Sigmoid colon (tissue), 7 donors: Measurements from ENCODE around the gene NOL4L. TPM values are rescaled to one million over a fixed set of nuclear protein-coding genes. Genes with fewer than 3 reads are reported as not detected.

Experiments
- DNase-seq: peaks from one replicate; pipeline ENCODE4 v3.0.0-alpha.2; 2019
- H3K27ac ChIP-seq, 4 donors: fragments of 200-600 bp; sonication (generic); one replicate each; pipeline ENCODE4 v1.5.1; 2016 to 2019; ENCODE audit warnings: mild to moderate bottlenecking in 1 of 4
- H3K27me3 ChIP-seq, 3 donors: fragments of 200-600 bp; sonication (generic); one replicate each; pipeline ENCODE4 v1.5.1; 2019; ENCODE audit warnings: mild to moderate bottlenecking in 1 of 3
- H3K36me3 ChIP-seq, 4 donors: fragments of 200-600 bp; sonication (generic); one replicate each; pipeline ENCODE4 v1.5.1; 2016 to 2019
- H3K4me1 ChIP-seq, 4 donors: fragments of 200-600 bp; sonication (generic); one replicate each; pipeline ENCODE4 v1.5.1; 2017 to 2019
- H3K4me3 ChIP-seq, 4 donors: fragments of 200-600 bp; sonication (generic); one replicate each; pipeline ENCODE4 v1.5.1; 2017 to 2019; ENCODE audit warnings: mild to moderate bottlenecking in 2 of 4, moderate library complexity in 1 of 4
- H3K9me3 ChIP-seq, 4 donors: fragments of 200-600 bp in 3 of 4; sonication (generic) in 3 of 4; one replicate each; pipeline versions ENCODE4 v1.5.1 to v1.6.1; 2013 to 2019
- EP300 ChIP-seq, 4 donors: sonication (generic); formaldehyde crosslinking; IDR thresholded peaks; one replicate each; pipeline ENCODE4 v1.6.1; 2017; ENCODE audit warnings: antibody characterized with exemption in 4 of 4
- POLR2A ChIP-seq, 2 donors: fragments of 450-650 bp; IDR thresholded peaks; one replicate each; pipeline ENCODE4 v1.6.1; 2016; ENCODE audit warnings: antibody characterized with exemption in 2 of 2, mild to moderate bottlenecking in 2 of 2, moderate library complexity in 2 of 2
- POLR2AphosphoS5 ChIP-seq, 4 donors: sonication (generic); formaldehyde crosslinking; IDR thresholded peaks; one replicate each; pipeline ENCODE4 v1.6.1; 2017; ENCODE audit warnings: antibody characterized with exemption in 4 of 4
- WGBS, 2 donors: extraction: QIAGEN DNeasy Blood & Tissue Kit; methylation state at CpG; one replicate each; pipeline ENCODE4 v1.1.7; 2013; 5-methylcytosine and 5-hydroxymethylcytosine counted together
- intact Hi-C: fragments of 100-400 bp; cut with DNase I; formaldehyde crosslinking; loops from one replicate; pipeline ENCODE4 v1.15.1; 2023
- polyA plus RNA-seq, 3 donors: library from polyadenylated mRNA; stranded (reverse); fragments of 200-250 nt; gene quantifications; one replicate each; pipeline ENCODE4 v1.2.3, GENCODE V29; 2013
- total RNA-seq, 4 donors: library from RNA; depleted of rRNA; stranded (reverse); fragments of >200 nt; gene quantifications; one replicate each; pipeline ENCODE4 v1.1.0, GENCODE V29; 2016
- TF ChIP-seq, protein P1 (sequence below), 4 experiments: fragments of 450-650 bp in 3 of 4; fragments of 200-600 bp in 1 of 4; IDR thresholded peaks; one replicate each; pipeline ENCODE4 v1.5.1; 2016 to 2019; ENCODE audit warnings: antibody characterized with exemption in 4 of 4, mild to moderate bottlenecking in 3 of 4, moderate library complexity in 2 of 4
- donor health status: healthy with polysubstance abuse.
- donor health status: Bipolar disorder and iron deficiency.
- donor health status: healthy.

Gene NOL4L
- total and polyA plus RNA-seq, 7 donors, result 9.2 to 34.7 (median 16.8) TPM

- DNase-seq, result no peak
- 90 to 92% methylated on average over 20 of the region's 20 CpGs for WGBS, 2 donors
- peaks cover 43 to 100% (median 88%) of the 10 kb centered on the region in 4 donors for H3K36me3 ChIP-seq
- H3K4me1 ChIP-seq, result no peaks in the 10 kb centered on the region
- H3K4me3 ChIP-seq, result no peak overlapping the region
- no peak overlapping the region for H3K27ac ChIP-seq
- no peak for TF ChIP-seq EP300 (IDR thresholded peaks at IDR 0.05)
- TF ChIP-seq POLR2A (IDR thresholded peaks at IDR 0.05), result no peak
- TF ChIP-seq, protein P1, sequence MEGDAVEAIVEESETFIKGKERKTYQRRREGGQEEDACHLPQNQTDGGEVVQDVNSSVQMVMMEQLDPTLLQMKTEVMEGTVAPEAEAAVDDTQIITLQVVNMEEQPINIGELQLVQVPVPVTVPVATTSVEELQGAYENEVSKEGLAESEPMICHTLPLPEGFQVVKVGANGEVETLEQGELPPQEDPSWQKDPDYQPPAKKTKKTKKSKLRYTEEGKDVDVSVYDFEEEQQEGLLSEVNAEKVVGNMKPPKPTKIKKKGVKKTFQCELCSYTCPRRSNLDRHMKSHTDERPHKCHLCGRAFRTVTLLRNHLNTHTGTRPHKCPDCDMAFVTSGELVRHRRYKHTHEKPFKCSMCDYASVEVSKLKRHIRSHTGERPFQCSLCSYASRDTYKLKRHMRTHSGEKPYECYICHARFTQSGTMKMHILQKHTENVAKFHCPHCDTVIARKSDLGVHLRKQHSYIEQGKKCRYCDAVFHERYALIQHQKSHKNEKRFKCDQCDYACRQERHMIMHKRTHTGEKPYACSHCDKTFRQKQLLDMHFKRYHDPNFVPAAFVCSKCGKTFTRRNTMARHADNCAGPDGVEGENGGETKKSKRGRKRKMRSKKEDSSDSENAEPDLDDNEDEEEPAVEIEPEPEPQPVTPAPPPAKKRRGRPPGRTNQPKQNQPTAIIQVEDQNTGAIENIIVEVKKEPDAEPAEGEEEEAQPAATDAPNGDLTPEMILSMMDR (IDR thresholded peaks at IDR 0.05), result no peak
- TF ChIP-seq POLR2AphosphoS5 (IDR thresholded peaks at IDR 0.05), result peak in 1 of 4 donors; percentile 7
- intact Hi-C loops, result no loop called here
- no peaks in the 10 kb centered on the region for H3K9me3 ChIP-seq
- no peaks in the 10 kb centered on the region for H3K27me3 ChIP-seq
Measured at GRCh38 chr20:32433311-32434021, 151.7 kb downstream of the NOL4L start.

GRCh38 chr20:32432277-32432676 is 152.9 kb downstream of the NOL4L start:
- intact Hi-C loops, result no loop called here
- DNase-seq, result no peak
- TF ChIP-seq POLR2A (IDR thresholded peaks at IDR 0.05) (no peak), POLR2AphosphoS5 (IDR thresholded peaks at IDR 0.05) (no peak), EP300 (IDR thresholded peaks at IDR 0.05) (no peak)
- TF ChIP-seq, protein P1 (IDR thresholded peaks at IDR 0.05), result no peak
- no peaks in the 10 kb centered on the region for H3K9me3 ChIP-seq
- no peaks in the 10 kb centered on the region for H3K27me3 ChIP-seq
- peaks cover 43 to 96% (median 82%) of the 10 kb centered on the region in 4 donors for H3K36me3 ChIP-seq
- no peak overlapping the region for H3K4me3 ChIP-seq
- no peaks in the 10 kb centered on the region for H3K4me1 ChIP-seq
- H3K27ac ChIP-seq, result no peak overlapping the region
- WGBS, 2 donors, result 12 to 63% methylated on average over 2 of the region's 2 CpGs

DNA sequence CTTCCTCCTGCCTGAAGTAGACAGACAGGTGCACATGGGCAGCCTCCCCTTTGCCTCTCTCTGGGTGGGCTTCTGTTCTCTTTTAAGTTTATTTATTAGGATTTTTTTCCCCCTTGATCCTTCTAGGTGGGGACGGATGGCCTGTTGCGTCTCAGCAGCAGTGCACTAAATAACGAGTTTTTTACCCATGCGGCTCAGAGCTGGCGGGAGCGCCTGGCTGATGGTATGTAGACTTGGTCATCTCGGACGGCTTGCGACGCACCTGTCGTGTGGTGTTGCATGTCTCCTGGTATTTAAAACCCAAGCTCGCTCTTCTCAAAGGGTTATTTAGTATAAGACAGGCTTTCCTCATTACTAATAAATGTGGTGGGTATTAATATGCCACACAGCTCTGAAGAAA is 153.7 kb downstream of the NOL4L start:
- no peak overlapping the region for H3K4me3 ChIP-seq
- 97 to 98% methylated on average over 12 of the region's 12 CpGs for WGBS, 2 donors
- H3K27me3 ChIP-seq, result no peaks in the 10 kb centered on the region
- peaks cover 37 to 87% (median 74%) of the 10 kb centered on the region in 4 donors for H3K36me3 ChIP-seq
- TF ChIP-seq, protein P1 (IDR thresholded peaks at IDR 0.05), result no peak
- TF ChIP-seq POLR2AphosphoS5 (IDR thresholded peaks at IDR 0.05) (no peak), EP300 (IDR thresholded peaks at IDR 0.05) (no peak), POLR2A (IDR thresholded peaks at IDR 0.05) (no peak)
- no peaks in the 10 kb centered on the region for H3K9me3 ChIP-seq
- intact Hi-C loops, result no loop called here
- no peaks in the 10 kb centered on the region for H3K4me1 ChIP-seq
- no peak for DNase-seq
- H3K27ac ChIP-seq, result no peak overlapping the region

DNA sequence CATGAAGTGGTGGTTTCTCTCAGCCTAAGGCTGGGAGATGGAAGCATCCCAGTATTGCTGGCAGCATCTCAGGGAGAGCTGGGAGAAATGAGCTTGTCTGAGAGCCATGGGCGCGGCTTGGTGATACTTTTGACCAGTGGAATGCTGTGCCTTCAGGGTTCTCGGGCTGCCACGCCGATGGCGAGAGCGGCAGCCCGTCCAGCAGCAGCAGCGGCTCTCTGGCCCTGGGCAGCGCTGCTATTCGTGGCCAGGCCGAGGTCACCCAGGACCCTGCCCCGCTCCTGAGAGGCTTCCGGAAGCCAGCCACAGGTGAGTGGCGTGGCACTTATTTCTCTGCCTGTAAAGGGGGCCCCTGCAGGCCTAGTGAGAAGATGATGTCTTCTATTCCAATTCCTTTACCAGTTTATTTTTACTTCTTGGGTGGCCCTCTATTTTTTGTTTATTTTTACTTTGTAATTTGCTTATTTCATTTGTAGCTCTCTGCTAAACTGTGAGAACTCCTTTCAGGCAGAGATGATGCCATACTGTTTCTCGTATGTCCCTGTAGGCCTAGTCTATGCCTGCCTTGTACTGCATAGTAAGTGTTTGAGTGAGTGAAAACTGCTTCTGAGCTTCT is 155.3 kb downstream of the NOL4L start:
- no peak for DNase-seq
- Histone ChIP-seq H3K9me3 (no peaks in the 10 kb centered on the region), H3K4me3 (no peak overlapping the region), H3K4me1 (no peaks in the 10 kb centered on the region), H3K27ac (no peak overlapping the region), H3K27me3 (no peaks in the 10 kb centered on the region), H3K36me3 (peaks cover 24 to 71% (median 57%) of the 10 kb centered on the region in 4 donors)
- 93 to 94% methylated on average over 16 of the region's 16 CpGs for WGBS, 2 donors
- intact Hi-C loops, result no loop called here
- TF ChIP-seq POLR2AphosphoS5 (IDR thresholded peaks at IDR 0.05), result no peak
- TF ChIP-seq, protein P1 (IDR thresholded peaks at IDR 0.05), result no peak
- no peak for TF ChIP-seq EP300 (IDR thresholded peaks at IDR 0.05)
- no peak for TF ChIP-seq POLR2A (IDR thresholded peaks at IDR 0.05)
